Measurements from ENCODE around the gene TMEM229A.

The TMEM229A gene

DNA sequence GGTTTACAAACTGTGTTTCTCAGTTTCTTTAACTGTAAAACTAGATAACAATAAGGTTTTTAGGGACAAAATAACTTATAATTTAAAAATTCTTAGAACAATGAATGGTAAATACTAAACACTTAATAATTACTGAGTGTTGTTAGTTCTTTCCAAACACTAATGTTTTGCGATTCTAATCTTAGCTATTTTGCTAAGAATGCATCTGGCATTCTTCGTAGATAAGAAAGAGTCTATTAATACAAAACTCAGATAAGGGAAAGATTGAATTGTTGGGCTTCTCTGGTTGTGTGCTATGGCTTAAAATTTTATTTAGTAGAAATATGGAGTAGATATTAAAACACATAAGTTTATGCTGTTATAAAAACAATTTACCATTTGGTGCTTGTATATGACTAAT lies 45.4 kb downstream of the TMEM229A start:
- Mint-ChIP-seq H3K4me1 (no peaks in the 10 kb centered on the region), H3K4me3 (no peak overlapping the region), H3K27ac (no peak overlapping the region), H3K36me3 (ENCODE audit: low read depth) (no peaks in the 10 kb centered on the region), H3K27me3 (ENCODE audit: low read depth) (no peaks in the 10 kb centered on the region), H3K9me3 (peaks cover 3% of the 10 kb centered on the region)
- TF ChIP-seq CTCF (IDR thresholded peaks at IDR 0.05; ENCODE audit: unreplicated experiment in 3 of 3) = no peak
